SK-N-SH treated with all-trans-retinoic acid at 6 μM for 48 hours (cell line): ENCODE data around the gene LGALS13.

ENCODE experiments used
- ATAC-seq: fragments of 200-7000 bp; cut with Tn5 transposase; 3 replicates; pipeline ENCODE4 v1.9.1; 2020; ENCODE audit warnings: mild to moderate bottlenecking, moderate library complexity
- ARNTL ChIP-seq: fragments of 450-650 bp; formaldehyde crosslinking; IDR thresholded peaks from 2 replicates; pipeline ENCODE4 v1.5.0; 2020; ENCODE audit warnings: low read depth, mild to moderate bottlenecking, moderate library complexity, borderline replicate concordance
- BACH2 ChIP-seq: fragments of 250-450 bp; sonication (Bioruptor Pico); IDR thresholded peaks from 2 replicates; pipeline ENCODE4 v1.9.0; 2021; ENCODE audit warnings: mild to moderate bottlenecking, borderline replicate concordance
- CSDC2 ChIP-seq: fragments of 250-450 bp; sonication (Bioruptor Pico); IDR thresholded peaks from 2 replicates; pipeline ENCODE4 v1.5.0; 2020; ENCODE audit warnings: mild to moderate bottlenecking, moderate library complexity
- ESRRG ChIP-seq: fragments of 250-450 bp; sonication (Bioruptor Pico); IDR thresholded peaks from 2 replicates; pipeline ENCODE4 v1.6.1; 2021; ENCODE audit warnings: mild to moderate bottlenecking
- GLIS3 ChIP-seq: fragments of 250-450 bp; sonication (Bioruptor Pico); IDR thresholded peaks from 2 replicates; pipeline ENCODE4 v1.5.0; 2020; ENCODE audit warnings: mild to moderate bottlenecking, moderate library complexity
- ISL1 ChIP-seq: fragments of 250-450 bp; sonication (Bioruptor Pico); IDR thresholded peaks from 2 replicates; pipeline ENCODE4 v2.1.2; 2022; ENCODE audit warnings: mild to moderate bottlenecking, moderate library complexity
- OSR1 ChIP-seq: fragments of 250-450 bp; sonication (Bioruptor Pico); IDR thresholded peaks from 2 replicates; pipeline ENCODE4 v1.8.0; 2022; ENCODE audit warnings: moderate library complexity, mild to moderate bottlenecking, inconsistent platforms
- PPARA ChIP-seq: fragments of 250-450 bp; sonication (Bioruptor Pico); IDR thresholded peaks from 2 replicates; pipeline ENCODE4 v1.5.0; 2020; ENCODE audit warnings: mild to moderate bottlenecking, borderline replicate concordance
- RARB ChIP-seq: fragments of 250-450 bp; sonication (Bioruptor Pico); IDR thresholded peaks from 2 replicates; pipeline ENCODE4 v1.8.0; 2021; ENCODE audit warnings: mild to moderate bottlenecking, moderate library complexity
- SNAI2 ChIP-seq: fragments of 250-450 bp; sonication (Bioruptor Pico); IDR thresholded peaks from 2 replicates; pipeline ENCODE4 v1.5.0; 2020; ENCODE audit warnings: mild to moderate bottlenecking, moderate library complexity
- TCF4 ChIP-seq: fragments of 250-450 bp; sonication (Bioruptor Pico); IDR thresholded peaks from 2 replicates; pipeline ENCODE4 v1.8.0; 2021; ENCODE audit warnings: mild to moderate bottlenecking, moderate library complexity, borderline replicate concordance
- TOX ChIP-seq: fragments of 250-450 bp; sonication (Bioruptor Pico); IDR thresholded peaks from 2 replicates; pipeline ENCODE4 v1.8.0; 2021; ENCODE audit warnings: mild to moderate bottlenecking, moderate library complexity, borderline replicate concordance
- ZC3H10 ChIP-seq: fragments of 250-450 bp; sonication (Bioruptor Pico); IDR thresholded peaks from 2 replicates; pipeline ENCODE4 v1.5.1; 2021; ENCODE audit warnings: mild to moderate bottlenecking, moderate library complexity
- ZFP3 ChIP-seq: fragments of 250-450 bp; sonication (Bioruptor Pico); IDR thresholded peaks from 2 replicates; pipeline ENCODE4 v1.5.0; 2020; ENCODE audit warnings: mild to moderate bottlenecking, moderate library complexity
- ZFP30 ChIP-seq: fragments of 450-650 bp; formaldehyde crosslinking; IDR thresholded peaks from 2 replicates; pipeline ENCODE4 v1.5.0; 2022; ENCODE audit warnings: mild to moderate bottlenecking, moderate library complexity
- ZNF565 ChIP-seq: fragments of 450-650 bp; formaldehyde crosslinking; conservative IDR thresholded peaks from 2 replicates; pipeline ENCODE4 v1.5.0; 2020; ENCODE audit warnings: low read depth, mild to moderate bottlenecking, moderate library complexity
- ZNF70 ChIP-seq: fragments of 450-650 bp; formaldehyde crosslinking; IDR thresholded peaks from 2 replicates; pipeline ENCODE4 v1.5.0; 2020; ENCODE audit warnings: mild to moderate bottlenecking, moderate library complexity
- ZNF8 ChIP-seq: fragments of 450-650 bp; formaldehyde crosslinking; IDR thresholded peaks from 2 replicates; pipeline ENCODE4 v1.5.0; 2020; ENCODE audit warnings: mild to moderate bottlenecking, moderate library complexity
- TF ChIP-seq, protein P1 (sequence below): fragments of 250-450 bp; sonication (Bioruptor Pico); IDR thresholded peaks from 2 replicates; pipeline ENCODE4 v1.8.0; 2020; ENCODE audit warnings: mild to moderate bottlenecking, moderate library complexity, borderline replicate concordance
- TF ChIP-seq, protein P2 (sequence below): fragments of 250-450 bp; sonication (Bioruptor Pico); IDR thresholded peaks from 2 replicates; pipeline ENCODE4 v1.5.0; 2020; ENCODE audit warnings: mild to moderate bottlenecking, moderate library complexity
- TF ChIP-seq, protein P3 (sequence below): fragments of 250-450 bp; sonication (Bioruptor Pico); IDR thresholded peaks from 2 replicates; pipeline ENCODE4 v1.5.1; 2021; ENCODE audit warnings: mild to moderate bottlenecking, moderate library complexity
- TF ChIP-seq, protein P4 (sequence below): fragments of 250-450 bp; sonication (Bioruptor Pico); IDR thresholded peaks from 2 replicates; pipeline ENCODE4 v1.8.0; 2021; ENCODE audit warnings: low read depth, mild to moderate bottlenecking, moderate library complexity, borderline replicate concordance

Gene LGALS13

DNA sequence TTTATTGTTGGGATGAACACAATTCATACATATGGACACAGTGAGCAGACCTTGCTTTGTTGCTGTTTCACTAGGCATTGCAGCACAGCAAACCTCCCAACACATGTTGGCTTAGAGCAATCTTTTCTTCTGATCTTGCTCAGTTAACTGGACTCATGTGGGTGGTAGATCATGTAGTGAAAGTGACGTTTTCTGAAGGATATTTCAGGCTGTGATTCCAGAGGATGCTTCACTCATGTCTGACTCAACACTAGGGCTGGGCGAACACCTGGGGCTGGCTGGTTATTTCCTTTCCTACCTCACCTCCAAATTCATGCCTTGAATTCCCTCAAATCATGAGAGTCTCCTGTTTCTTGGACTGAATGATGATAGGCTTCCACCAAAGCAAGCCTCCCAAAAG, 14.3 kb upstream of the LGALS13 start:
- TF ChIP-seq, protein P1, sequence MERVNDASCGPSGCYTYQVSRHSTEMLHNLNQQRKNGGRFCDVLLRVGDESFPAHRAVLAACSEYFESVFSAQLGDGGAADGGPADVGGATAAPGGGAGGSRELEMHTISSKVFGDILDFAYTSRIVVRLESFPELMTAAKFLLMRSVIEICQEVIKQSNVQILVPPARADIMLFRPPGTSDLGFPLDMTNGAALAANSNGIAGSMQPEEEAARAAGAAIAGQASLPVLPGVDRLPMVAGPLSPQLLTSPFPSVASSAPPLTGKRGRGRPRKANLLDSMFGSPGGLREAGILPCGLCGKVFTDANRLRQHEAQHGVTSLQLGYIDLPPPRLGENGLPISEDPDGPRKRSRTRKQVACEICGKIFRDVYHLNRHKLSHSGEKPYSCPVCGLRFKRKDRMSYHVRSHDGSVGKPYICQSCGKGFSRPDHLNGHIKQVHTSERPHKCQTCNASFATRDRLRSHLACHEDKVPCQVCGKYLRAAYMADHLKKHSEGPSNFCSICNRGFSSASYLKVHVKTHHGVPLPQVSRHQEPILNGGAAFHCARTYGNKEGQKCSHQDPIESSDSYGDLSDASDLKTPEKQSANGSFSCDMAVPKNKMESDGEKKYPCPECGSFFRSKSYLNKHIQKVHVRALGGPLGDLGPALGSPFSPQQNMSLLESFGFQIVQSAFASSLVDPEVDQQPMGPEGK (CRISPR knock-in tag) = no peak
- TF ChIP-seq TOX (no peak), SNAI2 (CRISPR knock-in tag) (no peak), OSR1 (CRISPR knock-in tag) (no peak), TCF4 (CRISPR knock-in tag) (no peak), ZNF70 (no peak), PPARA (CRISPR knock-in tag) (no peak), RARB (no peak), ZNF8 (CRISPR knock-in tag) (no peak), ZFP30 (no peak), ZFP3 (CRISPR knock-in tag) (no peak), ZC3H10 (CRISPR knock-in tag) (no peak), GLIS3 (CRISPR knock-in tag) (no peak), ISL1 (no peak), BACH2 (CRISPR knock-in tag) (no peak), ARNTL (CRISPR knock-in tag) (no peak), ESRRG (CRISPR knock-in tag) (no peak), CSDC2 (CRISPR knock-in tag) (no peak)
- TF ChIP-seq, protein P2, sequence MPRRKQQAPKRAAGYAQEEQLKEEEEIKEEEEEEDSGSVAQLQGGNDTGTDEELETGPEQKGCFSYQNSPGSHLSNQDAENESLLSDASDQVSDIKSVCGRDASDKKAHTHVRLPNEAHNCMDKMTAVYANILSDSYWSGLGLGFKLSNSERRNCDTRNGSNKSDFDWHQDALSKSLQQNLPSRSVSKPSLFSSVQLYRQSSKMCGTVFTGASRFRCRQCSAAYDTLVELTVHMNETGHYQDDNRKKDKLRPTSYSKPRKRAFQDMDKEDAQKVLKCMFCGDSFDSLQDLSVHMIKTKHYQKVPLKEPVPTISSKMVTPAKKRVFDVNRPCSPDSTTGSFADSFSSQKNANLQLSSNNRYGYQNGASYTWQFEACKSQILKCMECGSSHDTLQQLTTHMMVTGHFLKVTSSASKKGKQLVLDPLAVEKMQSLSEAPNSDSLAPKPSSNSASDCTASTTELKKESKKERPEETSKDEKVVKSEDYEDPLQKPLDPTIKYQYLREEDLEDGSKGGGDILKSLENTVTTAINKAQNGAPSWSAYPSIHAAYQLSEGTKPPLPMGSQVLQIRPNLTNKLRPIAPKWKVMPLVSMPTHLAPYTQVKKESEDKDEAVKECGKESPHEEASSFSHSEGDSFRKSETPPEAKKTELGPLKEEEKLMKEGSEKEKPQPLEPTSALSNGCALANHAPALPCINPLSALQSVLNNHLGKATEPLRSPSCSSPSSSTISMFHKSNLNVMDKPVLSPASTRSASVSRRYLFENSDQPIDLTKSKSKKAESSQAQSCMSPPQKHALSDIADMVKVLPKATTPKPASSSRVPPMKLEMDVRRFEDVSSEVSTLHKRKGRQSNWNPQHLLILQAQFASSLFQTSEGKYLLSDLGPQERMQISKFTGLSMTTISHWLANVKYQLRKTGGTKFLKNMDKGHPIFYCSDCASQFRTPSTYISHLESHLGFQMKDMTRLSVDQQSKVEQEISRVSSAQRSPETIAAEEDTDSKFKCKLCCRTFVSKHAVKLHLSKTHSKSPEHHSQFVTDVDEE (CRISPR knock-in tag) = no peak
- no peak for ATAC-seq

DNA sequence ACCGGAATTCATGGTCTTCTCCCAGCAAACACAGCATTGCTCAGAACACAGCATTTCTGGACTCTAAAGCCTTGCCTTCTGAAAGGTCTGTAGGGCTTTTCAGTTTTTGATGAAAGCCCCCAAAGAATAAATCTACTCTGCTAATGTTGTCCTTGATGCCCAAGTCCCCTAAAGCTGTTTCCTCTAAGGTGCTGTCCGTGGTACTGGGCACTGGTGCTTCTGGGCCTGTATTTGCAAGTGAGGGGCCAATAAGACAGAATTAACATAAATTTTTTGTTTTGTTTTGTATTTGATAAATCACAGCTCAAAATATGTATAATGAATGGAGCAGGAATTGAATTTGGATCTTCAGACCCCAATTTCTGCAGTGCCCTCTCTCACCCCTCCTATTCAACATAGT, 12.1 kb upstream of the LGALS13 start:
- ATAC-seq = no peak
- no peak for TF ChIP-seq ZNF70
- no peak for TF ChIP-seq ZFP3 (CRISPR knock-in tag)
- TF ChIP-seq, protein P3, sequence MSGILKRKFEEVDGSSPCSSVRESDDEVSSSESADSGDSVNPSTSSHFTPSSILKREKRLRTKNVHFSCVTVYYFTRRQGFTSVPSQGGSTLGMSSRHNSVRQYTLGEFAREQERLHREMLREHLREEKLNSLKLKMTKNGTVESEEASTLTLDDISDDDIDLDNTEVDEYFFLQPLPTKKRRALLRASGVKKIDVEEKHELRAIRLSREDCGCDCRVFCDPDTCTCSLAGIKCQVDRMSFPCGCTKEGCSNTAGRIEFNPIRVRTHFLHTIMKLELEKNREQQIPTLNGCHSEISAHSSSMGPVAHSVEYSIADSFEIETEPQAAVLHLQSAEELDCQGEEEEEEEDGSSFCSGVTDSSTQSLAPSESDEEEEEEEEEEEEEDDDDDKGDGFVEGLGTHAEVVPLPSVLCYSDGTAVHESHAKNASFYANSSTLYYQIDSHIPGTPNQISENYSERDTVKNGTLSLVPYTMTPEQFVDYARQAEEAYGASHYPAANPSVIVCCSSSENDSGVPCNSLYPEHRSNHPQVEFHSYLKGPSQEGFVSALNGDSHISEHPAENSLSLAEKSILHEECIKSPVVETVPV (CRISPR knock-in tag) = no peak
- no peak for TF ChIP-seq ZNF565 (CRISPR knock-in tag)
- no peak for TF ChIP-seq PPARA (CRISPR knock-in tag)
- no peak for TF ChIP-seq ZFP30
- TF ChIP-seq, protein P4, sequence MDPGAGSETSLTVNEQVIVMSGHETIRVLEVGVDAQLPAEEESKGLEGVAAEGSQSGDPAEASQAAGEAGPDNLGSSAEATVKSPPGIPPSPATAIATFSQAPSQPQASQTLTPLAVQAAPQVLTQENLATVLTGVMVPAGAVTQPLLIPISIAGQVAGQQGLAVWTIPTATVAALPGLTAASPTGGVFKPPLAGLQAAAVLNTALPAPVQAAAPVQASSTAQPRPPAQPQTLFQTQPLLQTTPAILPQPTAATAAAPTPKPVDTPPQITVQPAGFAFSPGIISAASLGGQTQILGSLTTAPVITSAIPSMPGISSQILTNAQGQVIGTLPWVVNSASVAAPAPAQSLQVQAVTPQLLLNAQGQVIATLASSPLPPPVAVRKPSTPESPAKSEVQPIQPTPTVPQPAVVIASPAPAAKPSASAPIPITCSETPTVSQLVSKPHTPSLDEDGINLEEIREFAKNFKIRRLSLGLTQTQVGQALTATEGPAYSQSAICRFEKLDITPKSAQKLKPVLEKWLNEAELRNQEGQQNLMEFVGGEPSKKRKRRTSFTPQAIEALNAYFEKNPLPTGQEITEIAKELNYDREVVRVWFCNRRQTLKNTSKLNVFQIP (CRISPR knock-in tag) = no peak
- TF ChIP-seq ZC3H10 (CRISPR knock-in tag) = no peak

DNA sequence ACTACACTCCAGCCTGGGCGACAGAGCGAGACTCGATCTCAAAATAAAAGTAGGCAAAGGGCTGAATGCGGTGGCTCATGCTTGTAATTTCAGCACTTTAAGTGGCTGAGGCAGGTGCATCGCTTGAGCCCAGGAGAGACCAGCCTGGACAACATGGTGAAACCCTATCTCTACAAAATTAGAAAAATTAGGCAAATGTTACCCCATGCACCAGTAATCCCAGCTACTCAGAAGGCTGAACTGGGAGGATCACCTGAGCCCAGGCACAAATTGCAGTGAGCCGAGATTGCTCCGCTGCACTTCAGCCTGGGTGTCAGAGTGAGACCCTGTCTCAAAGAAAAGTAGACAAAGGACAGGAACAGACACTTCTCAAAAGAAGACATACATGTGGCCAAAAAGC, 9.9 kb upstream of the LGALS13 start:
- no peak for ATAC-seq
- TF ChIP-seq ZC3H10 (CRISPR knock-in tag) (no peak), BACH2 (CRISPR knock-in tag) (no peak), CSDC2 (CRISPR knock-in tag) (no peak)
- TF ChIP-seq, protein P1 (CRISPR knock-in tag) = no peak
- TF ChIP-seq, all 23 proteins: peak for 0
